GM23338 (cell line): ENCODE data around the gene CRYBB3. TPM values are rescaled to one million over a fixed set of nuclear protein-coding genes. Genes with fewer than 3 reads are reported as not detected.

Experiments
- ATAC-seq: fragments of 200-7000 bp; cut with Tn5 transposase; 3 replicates; pipeline ENCODE4 v1.9.1; 2020
- DNase-seq: peaks from one replicate; pipeline ENCODE4 v3.0.0-alpha.2; 2015; ENCODE audit warnings: low spot score
- H2AFZ ChIP-seq: fragments of 200-600 bp; sonication (generic); 2 replicates; pipeline ENCODE4 v1.8.0; 2016; ENCODE audit warnings: antibody characterized with exemption, mild to moderate bottlenecking, moderate library complexity
- H3F3A ChIP-seq: fragments of 200-600 bp; sonication (generic); replicated peaks from 2 replicates; pipeline ENCODE4 v1.8.0; 2017; ENCODE audit warnings: antibody characterized with exemption, mixed run types, low read depth
- H3K27ac ChIP-seq: fragments of 200-600 bp; sonication (generic); 2 replicates; pipeline ENCODE4 v1.6.1; 2016; ENCODE audit warnings: low read depth
- H3K27me3 ChIP-seq: fragments of 200-600 bp; sonication (generic); 2 replicates; pipeline ENCODE4 v1.8.0; 2016; ENCODE audit warnings: mild to moderate bottlenecking, mixed run types, moderate library complexity; ENCODE audit not compliant: insufficient read depth
- H3K36me3 ChIP-seq: fragments of 200-600 bp; sonication (generic); 2 replicates; pipeline ENCODE4 v1.8.0; 2016; ENCODE audit warnings: mild to moderate bottlenecking; ENCODE audit not compliant: insufficient read depth
- H3K4me1 ChIP-seq: fragments of 200-600 bp; sonication (generic); 2 replicates; pipeline ENCODE4 v1.8.0; 2016; ENCODE audit warnings: mild to moderate bottlenecking, moderate library complexity; ENCODE audit not compliant: insufficient read depth
- H3K4me2 ChIP-seq: fragments of 200-600 bp; sonication (generic); 2 replicates; pipeline ENCODE4 v1.7.1; 2017; ENCODE audit warnings: mixed run types
- H3K4me3 ChIP-seq: fragments of 200-600 bp; sonication (generic); 2 replicates; pipeline ENCODE4 v1.6.1; 2016; ENCODE audit warnings: mixed run types
- H3K79me2 ChIP-seq: fragments of 200-600 bp; sonication (generic); replicated peaks from 2 replicates; pipeline ENCODE4 v1.8.0; 2017; ENCODE audit warnings: mild to moderate bottlenecking; ENCODE audit not compliant: insufficient read depth
- H3K9me2 ChIP-seq: fragments of 200-600 bp; sonication (generic); 2 replicates; pipeline ENCODE4 v1.8.0; 2017; ENCODE audit not compliant: insufficient read depth
- H4K20me1 ChIP-seq: fragments of 200-600 bp; sonication (generic); replicated peaks from 2 replicates; pipeline ENCODE4 v1.8.0; 2017; ENCODE audit warnings: mild to moderate bottlenecking; ENCODE audit not compliant: insufficient read depth
- H3K27ac Mint-ChIP-seq: 2 replicates; pipeline ENCODE4 v1.8.0; 2020; ENCODE audit warnings: inconsistent platforms, mild to moderate bottlenecking, moderate library complexity, mixed read lengths
- H3K27me3 Mint-ChIP-seq: 3 replicates; pipeline ENCODE4 v1.8.0; 2022; ENCODE audit warnings: low read depth, mild to moderate bottlenecking, moderate library complexity, mixed read lengths, inconsistent platforms; ENCODE audit not compliant: insufficient read depth, poor library complexity
- H3K36me3 Mint-ChIP-seq: 3 replicates; pipeline ENCODE4 v1.8.0; 2021; ENCODE audit warnings: low read depth, mild to moderate bottlenecking, inconsistent platforms, moderate library complexity, mixed read lengths
- H3K4me1 Mint-ChIP-seq: 3 replicates; pipeline ENCODE4 v1.8.0; 2020; ENCODE audit warnings: mild to moderate bottlenecking, inconsistent platforms, mixed read lengths
- H3K4me3 Mint-ChIP-seq: 3 replicates; pipeline ENCODE4 v1.8.0; 2021; ENCODE audit warnings: moderate library complexity, mild to moderate bottlenecking, inconsistent platforms, mixed read lengths
- H3K9me3 Mint-ChIP-seq: 3 replicates; pipeline ENCODE4 v1.8.0; 2020; ENCODE audit warnings: moderate library complexity, mild to moderate bottlenecking, inconsistent platforms, mixed read lengths
- CREB1 ChIP-seq: fragments of 250-450 bp; sonication (Bioruptor Pico); IDR thresholded peaks from 2 replicates; pipeline ENCODE4 v1.5.0; 2020; ENCODE audit warnings: low read depth, mild to moderate bottlenecking, moderate library complexity
- CTCF ChIP-seq, 2 experiments: fragments of 200-600 bp in 1 of 2; sonication (generic) in 1 of 2; conservative IDR thresholded peaks; 2 replicates each; pipeline versions ENCODE4 v1.5.1 to v1.6.1; 2016 to 2017; ENCODE audit warnings: antibody characterized with exemption in 2 of 2, low read depth in 2 of 2, mild to moderate bottlenecking in 2 of 2, moderate library complexity in 1 of 2
- ETS1 ChIP-seq: IDR thresholded peaks from 2 replicates; pipeline ENCODE4 v1.6.1; 2016; ENCODE audit warnings: antibody characterized with exemption
- EZH2 ChIP-seq: fragments of 200-600 bp; sonication (generic); IDR thresholded peaks from one replicate; pipeline ENCODE4 v1.8.0; 2017; ENCODE audit warnings: antibody characterized with exemption, mild to moderate bottlenecking, low read depth; ENCODE audit not compliant: unreplicated experiment
- EZH2phosphoT487 ChIP-seq: fragments of 200-600 bp; sonication (generic); IDR thresholded peaks from one replicate; pipeline ENCODE4 v1.8.1; 2018; ENCODE audit warnings: antibody characterized with exemption; ENCODE audit not compliant: unreplicated experiment
- NANOG ChIP-seq: IDR thresholded peaks from 2 replicates; pipeline ENCODE4 v1.6.1; 2016; ENCODE audit warnings: antibody characterized with exemption, borderline replicate concordance
- ZNF462 ChIP-seq: fragments of 250-450 bp; sonication (Bioruptor Pico); IDR thresholded peaks from 2 replicates; pipeline ENCODE4 v1.5.0; 2020; ENCODE audit warnings: mild to moderate bottlenecking, moderate library complexity
- polyA plus RNA-seq: library from polyadenylated mRNA; unstranded; fragments of >200 nt; fragmentation: Nextera tagmentation; extraction: Ambion mirVana; gene quantifications from 2 replicates; pipeline ENCODE4 v1.2.1, GENCODE V29; 2016
- total RNA-seq: library from RNA; depleted of rRNA; stranded (reverse); fragments of >200 nt; shearing (Covaris generic); gene quantifications from 2 replicates; pipeline ENCODE4 v1.2.3, GENCODE V29; 2014

Gene CRYBB3
- total and polyA plus RNA-seq, 2 experiments from 2014 or later, result 0.28 TPM; not detected in 1

DNA sequence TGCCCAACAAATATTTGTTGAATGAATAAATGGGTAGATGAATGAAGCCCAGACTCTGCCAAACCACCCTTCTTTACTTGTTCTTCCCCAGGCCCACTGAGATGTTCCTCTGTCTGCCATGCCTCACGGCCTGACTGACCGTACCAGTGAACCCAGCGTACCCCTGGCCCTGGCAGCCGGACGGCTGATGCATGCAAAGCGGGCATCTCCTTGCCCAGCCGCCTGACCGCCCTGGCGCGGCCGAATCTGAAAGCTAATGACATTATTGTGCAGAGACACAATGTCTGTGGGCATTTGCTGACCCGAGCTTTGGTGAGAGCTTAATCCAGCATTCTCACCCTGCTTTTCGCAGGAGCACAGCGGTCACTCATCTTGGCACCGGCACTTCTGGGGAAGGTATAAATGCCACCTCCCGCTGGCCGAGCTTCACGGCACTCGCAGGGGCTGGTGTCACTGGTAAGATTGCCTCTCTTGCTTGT is 19.6 kb downstream of the CRYBB3 start, which contains the start of gene CRYBB2:
Gene CRYBB2 (plus strand): TSS at position 429 of the 479 bp plus-strand sequence. CDS start 1,791 bp downstream, outside the sequence.
- no peaks in the 10 kb centered on the region for H4K20me1 ChIP-seq
- no peak within 1 kb of the TSS for H2AFZ ChIP-seq
- no peak within 1 kb of the TSS for H3K4me3 ChIP-seq
- no peaks in the 10 kb centered on the region for H3K79me2 ChIP-seq
- no peaks in the 10 kb centered on the region for H3K4me1 ChIP-seq
- no peak for ATAC-seq
- no peaks in the 10 kb centered on the region for H3K27me3 ChIP-seq
- H3K36me3 ChIP-seq, result no peaks in the 10 kb centered on the region
- no peak within 1 kb of the TSS for H3K4me3 Mint-ChIP-seq
- no peak within 1 kb of the TSS for H3K27ac ChIP-seq
- no peak within 1 kb of the TSS for H3K27ac Mint-ChIP-seq
- no peaks in the 10 kb centered on the region for H3K36me3 Mint-ChIP-seq
- H3K9me2 ChIP-seq, result 0 out of 2 replicates have a peak, but pooled peaks cover 3% of the 10 kb centered on the region
- TF ChIP-seq CTCF (conservative IDR thresholded peaks at IDR 0.05; ENCODE audit: low read depth in 2 of 2) (no peak), CREB1 (CRISPR knock-in tag) (no peak), ETS1 (no peak), EZH2 (no peak), ZNF462 (CRISPR knock-in tag) (no peak), EZH2phosphoT487 (no peak), NANOG (no peak)
- no peaks in the 10 kb centered on the region for H3F3A ChIP-seq
- no peak for DNase-seq
- H3K27me3 Mint-ChIP-seq, result peaks cover 7% of the 10 kb centered on the region
- H3K9me3 Mint-ChIP-seq, result 0 out of 3 replicates have a peak, but pooled peaks cover 2% of the 10 kb centered on the region
- no peaks in the 10 kb centered on the region for H3K4me1 Mint-ChIP-seq
- H3K4me2 ChIP-seq, result no peak within 1 kb of the TSS
